DND-41 (cell line): ENCODE data around the gene BAD.

Experiments used
- ATAC-seq: fragments of 200-7000 bp; cut with Tn5 transposase; 3 replicates; pipeline ENCODE4 v1.9.1; 2021; ENCODE audit warnings: low read depth; ENCODE audit not compliant: insufficient read depth
- DNase-seq: peaks from one replicate; pipeline ENCODE4 v3.0.0-alpha.2; 2020
- H2AFZ ChIP-seq: 2 replicates; pipeline ENCODE4 v1.6.0; 2012; ENCODE audit warnings: low read depth, low read length
- H3K27ac ChIP-seq: 2 replicates; pipeline ENCODE4 v1.5.1; 2012; ENCODE audit warnings: low read length, inconsistent platforms
- H3K27me3 ChIP-seq: fragments of 200-600 bp; sonication (generic); 2 replicates; pipeline ENCODE4 v1.6.0; 2012; ENCODE audit warnings: low read length, mild to moderate bottlenecking, inconsistent platforms; ENCODE audit not compliant: insufficient read depth, poor library complexity
- H3K36me3 ChIP-seq: 2 replicates; pipeline ENCODE4 v1.5.1; 2012; ENCODE audit warnings: low read length, inconsistent platforms; ENCODE audit not compliant: insufficient read depth
- H3K4me1 ChIP-seq: 2 replicates; pipeline ENCODE4 v1.5.1; 2012; ENCODE audit warnings: mild to moderate bottlenecking, low read length; ENCODE audit not compliant: insufficient read depth
- H3K4me2 ChIP-seq: 2 replicates; pipeline ENCODE4 v1.6.0; 2012; ENCODE audit warnings: mild to moderate bottlenecking, moderate library complexity, low read length, inconsistent platforms; ENCODE audit not compliant: insufficient read depth
- H3K4me3 ChIP-seq, 2 experiments: fragments of 200-600 bp in 1 of 2; shearing (Covaris generic) in 1 of 2; 2 replicates each; pipeline ENCODE4 v1.5.1; 2012 to 2016; ENCODE audit warnings: inconsistent platforms in 2 of 2, low read length in 2 of 2, mild to moderate bottlenecking in 2 of 2, low read depth in 1 of 2, moderate library complexity in 1 of 2
- H3K79me2 ChIP-seq: 2 replicates; pipeline ENCODE4 v1.6.0; 2012; ENCODE audit warnings: low read length, inconsistent platforms; ENCODE audit not compliant: insufficient read depth
- H3K9ac ChIP-seq: 2 replicates; pipeline ENCODE4 v1.6.0; 2012; ENCODE audit warnings: low read depth, mild to moderate bottlenecking, inconsistent platforms, low read length, moderate library complexity
- H3K9me3 ChIP-seq: 2 replicates; pipeline ENCODE4 v1.5.1; 2012; ENCODE audit warnings: low read length, moderate library complexity, mild to moderate bottlenecking, inconsistent platforms; ENCODE audit not compliant: insufficient read depth, severe bottlenecking
- H4K20me1 ChIP-seq: 2 replicates; pipeline ENCODE4 v1.6.0; 2012; ENCODE audit warnings: low read length; ENCODE audit not compliant: insufficient read depth
- CTCF ChIP-seq: IDR thresholded peaks from 2 replicates; pipeline ENCODE4 v1.5.1; 2012; ENCODE audit warnings: borderline replicate concordance, low read length, moderate library complexity, mild to moderate bottlenecking; ENCODE audit not compliant: poor library complexity, severe bottlenecking; ENCODE audit errors: extremely low read depth
- EZH2 ChIP-seq: IDR thresholded peaks from 3 replicates; pipeline ENCODE4 v1.6.1; 2012; ENCODE audit warnings: borderline replicate concordance, low read depth, mild to moderate bottlenecking, moderate library complexity, low read length, inconsistent platforms; ENCODE audit not compliant: severe bottlenecking

Gene BAD

GRCh38 chr11:64258356-64258755, 26.1 kb downstream of the BAD start:
- peaks cover 54% of the 10 kb centered on the region for H3K36me3 ChIP-seq
- no peak overlapping the region for H2AFZ ChIP-seq
- H3K79me2 ChIP-seq = no peaks in the 10 kb centered on the region
- no peak overlapping the region for H3K27ac ChIP-seq
- H3K9ac ChIP-seq = no peak overlapping the region
- 0 out of 2 replicates have a peak, but pooled peaks cover 3% of the 10 kb centered on the region for H4K20me1 ChIP-seq
- H3K27me3 ChIP-seq = no peaks in the 10 kb centered on the region
- no peak overlapping the region for H3K4me3 ChIP-seq
- ATAC-seq = no peak
- DNase-seq = no peak
- TF ChIP-seq EZH2 (no peak), CTCF (no peak)
- no peak overlapping the region for H3K4me2 ChIP-seq
- H3K9me3 ChIP-seq = no peaks in the 10 kb centered on the region
- no peaks in the 10 kb centered on the region for H3K4me1 ChIP-seq

GRCh38 chr11:64256300-64256699, 28.2 kb downstream of the BAD start:
- Histone ChIP-seq H3K9ac (no peak overlapping the region), H3K4me3 (no peak overlapping the region), H3K4me2 (no peak overlapping the region), H4K20me1 (peaks cover 7% of the 10 kb centered on the region; the same call in 1 of the 2 replicates), H3K36me3 (peaks cover 40% of the 10 kb centered on the region), H3K27ac (no peak overlapping the region), H3K9me3 (no peaks in the 10 kb centered on the region), H3K4me1 (peaks cover 16% of the 10 kb centered on the region), H2AFZ (no peak overlapping the region), H3K79me2 (peaks cover 7% of the 10 kb centered on the region; the same call in 1 of the 2 replicates), H3K27me3 (no peaks in the 10 kb centered on the region)
- TF ChIP-seq EZH2 = no peak
- no peak for TF ChIP-seq CTCF
- DNase-seq = no peak
- ATAC-seq = no peak

- no peak for TF ChIP-seq CTCF
- no peak for TF ChIP-seq EZH2
- Histone ChIP-seq H4K20me1 (peaks cover 7% of the 10 kb centered on the region; the same call in 1 of the 2 replicates), H3K9ac (no peak overlapping the region), H3K4me3 (no peak overlapping the region), H3K9me3 (no peaks in the 10 kb centered on the region), H3K79me2 (peaks cover 7% of the 10 kb centered on the region; the same call in 1 of the 2 replicates), H3K27ac (no peak overlapping the region), H3K4me2 (no peak overlapping the region), H3K27me3 (no peaks in the 10 kb centered on the region), H3K4me1 (peaks cover 24% of the 10 kb centered on the region), H3K36me3 (peaks cover 40% of the 10 kb centered on the region), H2AFZ (no peak overlapping the region)
- ATAC-seq (no peak), DNase-seq (no peak)
Measured at GRCh38 chr11:64255135-64256128, 29.0 kb downstream of the BAD start.
